Ovary (tissue), 9 donors: Measurements from ENCODE around the gene MYBPHL. TPM values are rescaled to one million over a fixed set of nuclear protein-coding genes. Genes with fewer than 3 reads are reported as not detected.

Source experiments
- DNase-seq, 5 donors: peaks; one replicate each; pipeline ENCODE4 v3.0.0-alpha.2; 2019 to 2020
- H3K27ac ChIP-seq, 2 donors: fragments of 200-600 bp; one replicate each; pipeline versions ENCODE4 v1.5.1 to v1.8.0; 2019 to 2022
- H3K27me3 ChIP-seq: fragments of 200-600 bp; one replicate; pipeline ENCODE4 v1.8.0; 2022
- H3K36me3 ChIP-seq: fragments of 200-600 bp; sonication (generic); one replicate; pipeline ENCODE4 v1.5.1; 2019
- H3K4me1 ChIP-seq: one replicate; pipeline ENCODE4 v1.8.1; 2013; ENCODE audit warnings: mild to moderate bottlenecking, moderate library complexity; ENCODE audit not compliant: insufficient read depth
- H3K4me3 ChIP-seq: fragments of 200-600 bp; sonication (generic); one replicate; pipeline ENCODE4 v1.5.1; 2017
- H3K9me3 ChIP-seq, 2 donors: fragments of 200-600 bp in 1 of 2; sonication (generic) in 1 of 2; one replicate each; pipeline versions ENCODE4 v1.5.1 to v1.8.1; 2013 to 2019; ENCODE audit warnings: mild to moderate bottlenecking in 1 of 2, moderate library complexity in 1 of 2
- CTCF ChIP-seq, 3 donors: fragments of 450-650 bp in 2 of 3; fragments of 200-600 bp in 1 of 3; IDR thresholded peaks; one replicate each; pipeline versions ENCODE4 v1.5.1 to v1.8.0; 2016 to 2022; ENCODE audit warnings: antibody characterized with exemption in 3 of 3, mild to moderate bottlenecking in 1 of 3
- EP300 ChIP-seq: sonication (generic); formaldehyde crosslinking; IDR thresholded peaks from one replicate; pipeline ENCODE4 v1.6.1; 2017; ENCODE audit warnings: antibody characterized with exemption
- POLR2A ChIP-seq: fragments of 450-650 bp; IDR thresholded peaks from one replicate; pipeline ENCODE4 v1.6.1; 2017; ENCODE audit warnings: antibody characterized with exemption, mild to moderate bottlenecking, moderate library complexity
- WGBS, 3 donors: extraction: QIAGEN DNeasy Blood & Tissue Kit in 1 of 3; methylation state at CpG; one replicate each; pipeline versions ENCODE4 v1.1.5 to v1.1.7; 2013 to 2017; 5-methylcytosine and 5-hydroxymethylcytosine counted together
- intact Hi-C, 4 donors: fragments of 100-400 bp; cut with DNase I; formaldehyde crosslinking; loops; one replicate each; pipeline versions ENCODE4 v1.11.0 to v1.15.1; 2022 to 2023
- polyA plus RNA-seq, 2 donors: library from polyadenylated mRNA; stranded (reverse); fragments of 200-250 nt in 1 of 2; fragments of 350-450 nt in 1 of 2; fragmentation: Illumina TruSeq in 1 of 2; extraction: RNeasy Lipid Tissue Mini Kit (QIAGEN cat#74804) in 1 of 2; gene quantifications; one replicate each; pipeline ENCODE4 v1.2.3, GENCODE V29; 2013 to 2014
- total RNA-seq, 7 donors: library from RNA; depleted of rRNA in 2 of 7; stranded (reverse); fragments of >200 nt in 2 of 7; fragmentation: NEBNext Ultra II Directional in 3 of 7; extraction: Animal tissue kit (Norgen Biotek cat#: 25700) in 3 of 7; gene quantifications; one replicate each; pipeline versions ENCODE4 v1.1.0 to v1.2.4, GENCODE V29; 2016 to 2023
- donor health status: DM: no; HTN: no; CAD: no; lungs with moderate emphysema.
- donor health status: DM: no; HTN: no; CAD: no.
- donor health status: Bipolar disorder and iron deficiency.
- donor health status: DM: yes; HTN: yes; CAD: no.
- donor health status: DM: no; HTN: no; CAD: no.
- donor health status: DM: yes; HTN: yes; CAD: no.

MYBPHL gene
- total and polyA plus RNA-seq, 9 donors: 0.38 TPM; not detected in 8

GRCh38 chr1:109282952-109283747 is 23.7 kb downstream of the MYBPHL start, which contains the start of gene PSRC1:
TSS of gene PSRC1 (minus strand) at chr1:109283145.
- 0 to 1% (median 1%) methylated on average over 39 to 56 of the region's 56 CpGs for WGBS, 3 donors

GRCh38 chr1:109282497-109282951 is 24.3 kb downstream of the MYBPHL start:
- TF ChIP-seq EP300 (no peak), CTCF (IDR thresholded peaks at IDR 0.05) (no peak), POLR2A (no peak)
- peak overlapping the region; percentile 52 for H3K4me3 ChIP-seq
- no peaks in the 10 kb centered on the region for H3K27me3 ChIP-seq
- no peaks in the 10 kb centered on the region for H3K36me3 ChIP-seq
- H3K27ac ChIP-seq: no peak overlapping the region
- intact Hi-C loops: loop anchor here in 2 of 4 donors (5.0 to 10.0 kb wide), 3 partner anchors 68 to 408 kb away; partner anchors contain the start of genes GPSM2 (in 1 of the 2), SARS1 (in 1 of the 2) and SORT1 (in 1 of the 2)
- peaks cover 2% of the 10 kb centered on the region for H3K4me1 ChIP-seq
- 6 to 9% (median 6%) methylated on average over 10 of the region's 10 CpGs for WGBS, 3 donors
- H3K9me3 ChIP-seq: no peaks in the 10 kb centered on the region
- DNase-seq: no peak

More at GRCh38 chr1:109282952-109283747, 23.7 kb downstream of the MYBPHL start, which contains the start of gene PSRC1:
- Histone ChIP-seq H3K4me1 (peaks cover 2% of the 10 kb centered on the region), H3K4me3 (peak within 1 kb of the TSS; percentile 52), H3K9me3 (no peaks in the 10 kb centered on the region), H3K27ac (peak within 1 kb of the TSS in 1 of 2 donors; percentile 68), H3K27me3 (no peaks in the 10 kb centered on the region), H3K36me3 (no peaks in the 10 kb centered on the region)
- intact Hi-C loops: loop anchor here in 2 of 4 donors (5.0 to 10.0 kb wide), 3 partner anchors 68 to 408 kb away; partner anchors contain the start of genes GPSM2 (in 1 of the 2), SARS1 (in 1 of the 2) and SORT1 (in 1 of the 2)
- TF ChIP-seq POLR2A (peak; percentile 65), EP300 (peak; percentile 20), CTCF (IDR thresholded peaks at IDR 0.05) (peak in 2 of 3 donors; percentile 48 to 62)
- peak; percentile 95 to 97 (median 96) for DNase-seq

- no peak overlapping the region for H3K4me3 ChIP-seq
- intact Hi-C loops: loop anchor here in 2 of 4 donors (5.0 to 10.0 kb wide), 3 partner anchors 67 to 407 kb away; partner anchors contain the start of genes GPSM2 (in 1 of the 2), SARS1 (in 1 of the 2) and SORT1 (in 1 of the 2)
- 66 to 71% (median 68%) methylated on average over 28 of the region's 28 CpGs for WGBS, 3 donors
- no peak for TF ChIP-seq EP300
- TF ChIP-seq POLR2A: no peak
- no peak for TF ChIP-seq CTCF (IDR thresholded peaks at IDR 0.05)
- no peaks in the 10 kb centered on the region for H3K9me3 ChIP-seq
- H3K27ac ChIP-seq: no peak overlapping the region
- DNase-seq: peak in 1 of 5 donors; percentile 20
- H3K27me3 ChIP-seq: no peaks in the 10 kb centered on the region
- peaks cover 2% of the 10 kb centered on the region for H3K4me1 ChIP-seq
- no peaks in the 10 kb centered on the region for H3K36me3 ChIP-seq
Observed at GRCh38 chr1:109281680-109282496, 24.9 kb downstream of the MYBPHL start.

GRCh38 chr1:109280862-109281261 is 25.9 kb downstream of the MYBPHL start:
- Histone ChIP-seq H3K4me3 (no peak overlapping the region), H3K36me3 (no peaks in the 10 kb centered on the region), H3K9me3 (no peaks in the 10 kb centered on the region), H3K27me3 (no peaks in the 10 kb centered on the region), H3K4me1 (peaks cover 2% of the 10 kb centered on the region), H3K27ac (no peak overlapping the region)
- TF ChIP-seq POLR2A: no peak
- TF ChIP-seq CTCF (IDR thresholded peaks at IDR 0.05): no peak
- no peak for TF ChIP-seq EP300
- no peak for DNase-seq
- intact Hi-C loops: loop anchor here in 2 of 4 donors (5.0 to 10.0 kb wide), 3 partner anchors 66 to 406 kb away; partner anchors contain the start of genes GPSM2 (in 1 of the 2), SARS1 (in 1 of the 2) and SORT1 (in 1 of the 2)
- 76 to 83% (median 79%) methylated on average over 12 of the region's 12 CpGs for WGBS, 3 donors
